Suppressor macrophage treated with lipopolysaccharide for 1 hour (primary cell): Measurements from ENCODE around the gene COPA.

ENCODE experiments used
- DNase-seq, 3 donors: peaks; one replicate each; pipeline ENCODE4 v3.0.0-alpha.2; 2020 to 2022

COPA gene

DNA sequence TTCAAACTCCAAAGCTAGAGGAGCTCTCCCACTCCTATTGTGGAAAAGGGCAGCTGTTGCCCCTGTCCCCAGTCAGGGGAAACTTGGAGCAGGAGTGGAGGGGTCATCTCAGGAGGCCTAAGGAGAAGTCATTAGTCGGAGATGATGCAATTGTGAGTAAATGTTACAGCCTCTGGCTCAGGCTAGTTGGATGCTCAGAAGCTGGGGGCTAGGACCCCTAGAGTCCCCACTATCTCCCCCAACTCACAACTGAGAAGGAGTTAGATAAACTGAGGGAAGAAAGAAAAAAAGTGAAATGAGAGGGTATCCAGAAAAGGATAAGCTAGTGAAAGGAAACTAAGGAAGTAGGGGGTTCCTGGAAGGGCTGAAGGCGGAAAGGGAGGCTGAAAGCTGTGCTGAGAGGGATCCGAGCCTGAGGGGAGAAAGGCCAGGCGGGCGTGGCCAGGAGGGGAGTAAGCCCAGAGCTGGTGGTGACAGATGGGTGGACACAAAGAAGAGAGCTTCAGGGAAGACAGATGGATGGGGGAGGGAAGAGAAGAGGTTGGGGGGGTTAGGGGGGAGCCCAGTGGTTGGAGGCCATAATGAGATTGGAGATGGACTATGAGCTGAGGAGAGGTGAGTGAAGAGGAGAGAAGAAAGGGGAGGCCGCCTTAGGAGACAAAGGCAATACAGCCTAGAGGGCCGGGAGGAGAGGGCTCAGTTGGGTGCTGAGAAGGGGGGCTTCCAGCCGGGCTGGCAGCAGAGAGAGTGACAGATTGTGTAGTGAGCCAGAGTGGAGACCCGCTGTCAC, 19.3 kb upstream of the COPA start:
- peak; percentile 28 to 53 (median 52) for DNase-seq

DNA sequence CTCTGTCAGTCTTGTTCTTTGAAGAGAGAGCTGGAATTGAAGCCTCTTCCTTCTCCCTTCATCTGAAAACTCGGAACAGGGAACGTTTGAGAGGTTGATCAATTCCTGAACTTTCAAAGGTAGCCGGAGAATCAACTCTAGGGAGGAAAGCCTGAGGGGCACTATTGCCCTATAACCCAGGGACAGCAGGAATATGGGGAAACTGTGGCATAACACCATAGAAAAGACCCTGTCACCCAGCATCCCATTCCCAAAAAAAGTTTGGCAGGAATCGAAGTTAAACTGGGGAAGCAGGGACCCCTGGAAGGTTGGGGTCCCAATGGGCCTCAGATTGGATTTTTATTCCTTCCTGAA, 18.7 kb upstream of the COPA start:
- DNase-seq, result no peak

GRCh38 chr1:160361199-160361598, 18.1 kb upstream of the COPA start:
- no peak for DNase-seq

DNA sequence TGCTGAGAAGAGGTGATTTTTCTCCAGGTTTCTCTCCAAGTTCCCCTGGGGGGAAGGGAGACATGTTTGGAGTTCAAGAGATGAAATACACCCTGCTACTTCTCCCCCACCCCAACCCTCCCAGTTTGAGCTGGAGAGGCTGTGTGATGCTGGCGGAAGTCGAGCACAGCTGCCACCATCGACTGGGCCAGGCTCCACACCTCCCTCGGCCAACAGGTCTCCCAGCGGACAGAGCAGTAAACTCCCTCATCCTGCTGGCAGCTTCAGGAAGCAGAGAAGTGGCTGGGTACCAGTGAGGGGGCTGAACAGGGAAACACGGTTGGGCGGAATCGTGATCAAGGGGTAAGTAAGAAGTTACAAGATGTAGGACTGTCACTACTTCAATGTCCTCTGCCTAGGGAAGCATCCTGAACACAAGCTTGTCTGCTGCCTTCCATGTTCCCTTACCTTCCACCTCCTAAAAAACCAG, 17.2 kb upstream of the COPA start:
- no peak for DNase-seq

GRCh38 chr1:160359559-160360226, 16.6 kb upstream of the COPA start:
- DNase-seq, result peak in 1 of 3 donors; percentile 10

DNA sequence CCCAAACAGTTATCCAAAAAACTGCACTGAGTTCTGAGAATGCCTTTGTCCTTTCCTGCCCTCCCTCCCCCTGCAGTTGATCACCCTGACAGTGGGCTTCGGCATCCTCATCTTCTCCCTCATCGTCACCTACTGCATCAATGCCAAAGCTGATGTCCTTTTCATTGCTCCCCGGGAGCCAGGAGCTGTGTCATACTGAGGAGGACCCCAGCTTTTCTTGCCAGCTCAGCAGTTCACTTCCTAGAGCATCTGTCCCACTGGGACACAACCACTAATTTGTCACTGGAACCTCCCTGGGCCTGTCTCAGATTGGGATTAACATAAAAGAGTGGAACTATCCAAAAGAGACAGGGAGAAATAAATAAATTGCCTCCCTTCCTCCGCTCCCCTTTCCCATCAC, 15.0 kb upstream of the COPA start:
- no peak for DNase-seq

DNA sequence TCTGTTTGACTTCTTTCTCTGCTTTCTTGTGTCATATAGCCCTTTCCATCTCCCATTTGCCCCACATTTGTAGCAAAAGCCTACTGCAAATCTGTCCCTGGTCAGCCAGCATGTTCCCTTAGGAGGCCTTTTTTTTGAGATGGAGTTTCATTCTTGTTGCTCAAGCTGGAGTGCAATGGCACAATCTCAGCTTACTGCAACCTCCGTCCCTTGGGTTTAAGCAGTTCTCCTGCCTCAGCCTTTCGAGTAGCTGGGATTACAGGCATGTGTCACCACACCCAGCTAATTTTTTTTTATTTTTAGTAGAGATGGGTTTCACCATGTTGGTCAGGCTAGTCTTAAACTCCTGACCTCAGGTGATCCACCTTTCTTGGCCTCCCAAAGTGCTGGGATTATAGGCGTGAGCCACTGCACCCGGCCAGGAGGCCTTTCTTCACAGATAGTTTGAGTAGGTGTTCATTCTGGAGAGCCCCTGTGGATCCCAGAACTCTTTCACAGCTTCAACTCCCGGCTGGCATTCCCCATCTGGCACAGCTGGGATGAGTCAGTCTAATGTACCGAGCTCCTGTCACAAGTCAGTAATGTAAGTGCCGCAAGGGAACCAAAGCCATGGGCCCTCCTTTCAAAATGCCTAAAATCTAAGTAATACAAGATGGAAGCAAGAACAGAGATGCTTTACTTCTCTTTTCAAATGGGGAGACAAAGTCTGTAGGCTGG, 14.4 kb upstream of the COPA start:
- peak in 1 of 3 donors; percentile 18 for DNase-seq

DNA sequence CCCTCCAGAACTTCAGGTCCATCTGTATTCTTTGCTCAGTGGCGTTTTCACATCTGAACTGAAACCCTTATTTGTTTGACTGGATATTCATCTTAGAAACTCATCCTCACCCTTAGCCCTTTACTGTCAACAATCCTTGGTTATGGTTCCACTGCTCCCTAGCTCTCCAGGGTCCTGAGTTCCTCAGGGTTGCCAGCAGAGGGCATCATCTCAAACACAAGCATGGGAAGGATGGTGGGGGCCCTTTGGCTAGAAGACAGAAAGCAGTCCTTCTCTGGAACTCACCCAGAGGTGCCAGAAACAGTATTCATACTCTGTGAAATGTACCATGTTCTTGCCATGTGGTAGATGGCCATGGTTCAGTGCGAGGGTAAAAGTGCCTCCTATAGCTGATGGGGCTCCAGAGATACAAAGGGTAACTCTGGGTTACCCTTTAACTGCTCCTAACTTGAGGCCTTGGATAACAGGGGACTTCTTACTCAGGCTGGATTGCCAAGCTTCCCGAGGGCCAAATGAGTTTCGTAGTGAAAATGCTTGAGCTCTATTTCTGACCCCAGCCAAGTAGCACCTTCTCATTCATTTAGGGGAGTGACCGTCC, 11.4 kb upstream of the COPA start:
- DNase-seq, result peak; percentile 57 to 69 (median 59)

DNA sequence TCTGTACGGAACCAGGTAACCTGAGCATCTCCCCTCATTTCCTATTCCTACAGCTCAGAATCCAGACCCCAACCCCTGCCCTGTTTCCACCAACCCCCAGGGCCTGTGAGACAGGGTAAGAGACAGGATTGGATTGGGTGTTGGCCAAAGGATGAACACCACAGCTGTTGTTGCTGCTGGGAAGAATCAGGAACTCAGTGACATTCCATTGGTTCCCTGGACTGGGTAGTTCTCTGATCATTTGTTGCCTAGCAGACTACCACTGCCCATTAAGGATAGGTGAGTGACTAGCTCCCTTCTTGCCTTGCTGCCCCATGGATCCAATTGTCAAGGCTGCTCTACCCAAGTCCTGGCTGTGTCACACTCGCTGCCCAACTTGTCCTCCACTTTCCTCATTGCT, 10.2 kb upstream of the COPA start:
- no peak for DNase-seq

GRCh38 chr1:160352555-160352954, 9.5 kb upstream of the COPA start:
- DNase-seq, result no peak

- DNase-seq, result no peak
These were observed 8.6 kb upstream of the COPA start for GRCh38 chr1:160351629-160352028.

DNA sequence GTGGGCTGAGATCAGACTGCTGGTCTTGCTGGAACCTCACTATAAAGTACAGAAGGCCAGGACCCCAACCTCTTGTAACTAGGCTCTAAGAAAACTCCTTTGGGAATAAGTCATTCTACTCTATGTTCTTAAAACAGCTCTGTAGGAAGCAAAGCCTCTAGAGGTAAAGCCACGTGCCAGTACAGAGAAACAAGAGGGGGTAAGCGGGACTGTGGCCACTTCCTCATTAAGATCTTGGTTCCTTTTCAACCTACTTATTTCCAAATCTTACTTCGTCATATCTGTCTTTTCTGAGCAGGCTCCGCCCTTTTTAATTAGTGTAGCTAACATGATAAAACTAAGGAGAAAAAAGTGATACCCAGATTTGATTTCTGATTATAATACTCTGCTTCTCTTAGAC, 3.9 kb upstream of the COPA start:
- DNase-seq, result peak; percentile 72 to 85 (median 84)

- DNase-seq, result peak; percentile 35 to 57 (median 55)
These were observed 3.4 kb upstream of the COPA start for GRCh38 chr1:160346463-160346862.

DNA sequence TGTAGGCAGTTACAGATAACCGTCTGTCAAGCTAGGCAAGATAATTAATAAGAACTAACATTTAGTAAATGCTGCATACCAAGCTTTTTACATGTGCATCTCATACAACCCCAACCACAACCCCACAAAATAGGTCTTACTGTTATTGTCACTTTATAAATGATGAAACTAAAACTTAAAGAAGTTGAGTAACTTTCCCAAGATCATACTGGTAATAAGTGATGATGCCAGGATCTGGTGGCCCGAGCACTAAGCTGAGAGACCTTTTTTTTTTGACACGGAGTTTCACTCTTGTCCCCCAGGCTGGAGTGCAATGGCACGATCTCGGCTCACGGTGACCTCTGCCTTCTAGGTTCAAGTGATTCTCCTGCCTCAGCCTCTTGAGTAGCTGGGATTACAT, 1.9 kb upstream of the COPA start:
- DNase-seq, result no peak

GRCh38 chr1:160344241-160344640, 1.2 kb upstream of the COPA start:
- DNase-seq, result no peak

GRCh38 chr1:160342526-160342925, 524 bp downstream of the COPA start:
- no peak for DNase-seq

DNA sequence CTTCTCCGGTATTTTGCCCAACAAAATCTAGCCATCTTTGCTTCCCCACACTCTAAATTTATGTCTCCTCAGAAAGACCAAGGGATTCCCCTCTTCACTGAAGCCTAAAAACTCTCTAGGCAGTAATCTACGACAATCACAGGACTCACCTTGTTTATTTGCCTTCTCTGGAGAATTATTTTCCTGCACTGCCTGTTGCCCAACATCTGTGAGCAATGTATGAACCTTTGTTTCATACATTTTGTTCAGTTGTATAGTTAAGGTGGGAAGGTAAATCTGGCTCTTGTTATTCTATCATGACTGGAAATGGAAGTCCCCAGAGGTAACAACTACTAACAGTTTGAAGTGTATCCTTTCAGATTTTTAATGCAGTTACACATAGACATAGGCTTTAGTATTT, 2.2 kb downstream of the COPA start:
- DNase-seq, result no peak

GRCh38 chr1:160340146-160340545, 2.9 kb downstream of the COPA start:
- peak in 1 of 3 donors; percentile 27 for DNase-seq

DNA sequence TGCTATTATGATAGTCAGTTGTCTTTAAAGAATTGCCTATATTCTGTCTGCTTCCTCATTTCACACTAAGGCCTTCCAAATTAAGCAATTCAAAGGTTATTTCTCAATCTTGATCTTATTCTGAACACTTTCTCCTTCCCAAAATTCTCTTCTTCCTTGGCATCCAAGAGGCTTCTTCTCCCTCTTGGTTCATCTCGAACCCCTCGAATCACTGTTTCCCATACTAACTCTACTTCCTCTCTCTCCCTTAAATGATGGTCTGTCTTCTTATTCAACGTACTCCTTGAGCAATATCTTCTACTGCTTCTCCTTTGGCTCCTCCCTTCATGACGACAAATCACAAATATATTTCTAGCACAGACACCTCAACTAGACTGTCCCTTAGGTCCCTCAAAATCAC, 4.5 kb downstream of the COPA start:
- DNase-seq, result peak; percentile 51 to 75 (median 73)

- no peak for DNase-seq
These were observed 10.5 kb downstream of the COPA start for GRCh38 chr1:160332516-160332915.

DNA sequence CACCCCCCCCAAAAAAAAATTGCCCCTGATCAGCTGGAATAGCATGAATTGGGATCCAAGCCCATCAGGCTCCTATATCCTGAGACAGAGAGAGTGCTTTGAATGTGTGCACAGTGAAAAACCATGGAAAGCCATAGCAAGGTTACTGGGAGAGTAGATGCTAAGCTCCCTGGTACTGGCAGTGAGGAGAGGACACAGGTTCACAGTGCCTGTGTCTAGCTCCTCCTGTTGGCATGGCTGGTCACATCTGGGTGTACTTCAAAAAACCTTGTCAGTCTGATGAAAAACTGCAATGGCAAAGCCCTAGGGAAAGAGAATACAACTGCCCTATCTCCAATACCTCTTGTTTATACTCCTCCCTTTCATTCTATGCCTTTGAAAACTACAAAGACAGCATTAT, 12.9 kb downstream of the COPA start:
- no peak for DNase-seq

DNA sequence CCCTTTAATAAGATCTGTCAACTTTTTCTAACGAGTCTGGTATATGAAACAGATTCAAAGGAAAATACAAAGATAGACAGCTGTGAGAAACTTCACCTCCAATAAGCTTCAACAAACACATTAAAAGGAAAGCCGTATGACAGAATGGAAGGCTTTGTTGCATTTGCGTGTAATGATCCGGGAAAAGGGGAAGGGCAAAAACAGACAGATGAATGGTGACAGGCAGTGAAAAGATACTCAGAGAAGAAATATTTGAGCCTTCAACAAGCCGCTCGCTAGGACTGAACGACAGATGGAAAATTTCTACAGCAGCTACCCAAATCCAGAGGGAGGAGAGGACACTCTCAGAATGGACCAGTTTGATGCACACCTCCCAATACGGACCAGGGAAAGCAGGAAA, 14.9 kb downstream of the COPA start:
- no peak for DNase-seq

DNA sequence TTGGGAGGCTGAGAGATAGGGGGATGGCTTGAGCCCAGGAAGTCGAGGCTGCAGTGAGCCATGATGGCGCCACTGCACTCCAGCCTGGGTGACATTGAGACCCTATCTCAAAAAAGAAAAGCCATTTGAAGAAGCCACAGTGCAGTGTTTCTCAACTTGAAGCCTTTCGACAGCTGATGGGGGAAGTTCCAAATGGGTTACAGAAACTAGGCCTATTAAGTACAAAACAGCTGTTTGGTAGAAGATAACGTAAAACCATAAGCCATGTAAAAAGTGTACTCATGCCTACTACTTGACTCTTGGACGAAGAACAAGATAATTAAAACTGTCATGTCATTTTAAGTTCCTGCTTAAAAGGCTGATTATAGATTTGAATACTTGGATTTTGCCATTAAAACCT, 16.6 kb downstream of the COPA start:
- DNase-seq, result no peak
